Sigmoid colon (tissue), 4 donors: ENCODE measurements around the gene SUMO3.

Experiments used
- CTCF ChIP-seq, 4 experiments: fragments of 450-650 bp in 3 of 4; fragments of 200-600 bp in 1 of 4; IDR thresholded peaks; one replicate each; pipeline ENCODE4 v1.5.1; 2016 to 2019; ENCODE audit warnings: antibody characterized with exemption in 4 of 4, mild to moderate bottlenecking in 3 of 4, moderate library complexity in 2 of 4
- EP300 ChIP-seq, 4 donors: sonication (generic); formaldehyde crosslinking; IDR thresholded peaks; one replicate each; pipeline ENCODE4 v1.6.1; 2017; ENCODE audit warnings: antibody characterized with exemption in 4 of 4
- POLR2A ChIP-seq, 2 donors: fragments of 450-650 bp; IDR thresholded peaks; one replicate each; pipeline ENCODE4 v1.6.1; 2016; ENCODE audit warnings: antibody characterized with exemption in 2 of 2, mild to moderate bottlenecking in 2 of 2, moderate library complexity in 2 of 2
- POLR2AphosphoS5 ChIP-seq, 4 donors: sonication (generic); formaldehyde crosslinking; IDR thresholded peaks; one replicate each; pipeline ENCODE4 v1.6.1; 2017; ENCODE audit warnings: antibody characterized with exemption in 4 of 4

GRCh38 chr21:44845418-44846223 is 27.8 kb upstream of the SUMO3 start:
- TF ChIP-seq CTCF (IDR thresholded peaks at IDR 0.05): peak in 2 of 4 experiments; percentile 19 to 23
- TF ChIP-seq POLR2A (IDR thresholded peaks at IDR 0.05): no peak
- TF ChIP-seq POLR2AphosphoS5 (IDR thresholded peaks at IDR 0.05): no peak
- no peak for TF ChIP-seq EP300 (IDR thresholded peaks at IDR 0.05)
